HEK293 (cell line): ENCODE data around the gene ESR1.

Source experiments
- CTCF ChIA-PET: fragments of 350-600 bp; formaldehyde crosslinking; extraction: SDS; loops from one replicate; lab custom pipeline; 2021; ENCODE audit warnings: antibody characterized with exemption; lab: Yijun Ruan, JAX
- POLR2A ChIA-PET: fragments of 300-600 bp; formaldehyde crosslinking; extraction: SDS; loops from one replicate; lab custom pipeline; 2020; ENCODE audit warnings: antibody characterized with exemption, inconsistent platforms; lab: Yijun Ruan, JAX
- H3K27ac ChIP-seq: fragments of 200-500 bp; sonication (Bioruptor generic); 2 replicates; pipeline ENCODE4 v1.5.1; 2014; ENCODE audit warnings: low read depth, low read length, control low read depth, inconsistent platforms; ENCODE audit errors: extremely low read depth
- H3K36me3 ChIP-seq, 2 experiments: fragments of 200-500 bp in 1 of 2; sonication (Bioruptor generic) in 1 of 2; 1 replicate in 1 of 2; 2 replicates in 1 of 2; pipeline ENCODE4 v1.5.1; 2014 to 2017; ENCODE audit warnings: inconsistent platforms in 2 of 2, low read length in 2 of 2; ENCODE audit not compliant: control insufficient read depth in 2 of 2, insufficient read depth in 1 of 2
- H3K4me1 ChIP-seq: fragments of 200-500 bp; sonication (Bioruptor generic); 2 replicates; pipeline ENCODE4 v1.5.1; 2014; ENCODE audit warnings: mild to moderate bottlenecking, low read length, inconsistent platforms; ENCODE audit not compliant: control insufficient read depth, insufficient read depth
- H3K4me3 ChIP-seq: 2 replicates; pipeline ENCODE4 v1.5.1; 2011; ENCODE audit warnings: low read depth, mild to moderate bottlenecking, control low read depth, low read length, moderate library complexity
- H3K9me3 ChIP-seq: fragments of 200-500 bp; sonication (Bioruptor generic); 2 replicates; pipeline ENCODE4 v1.5.1; 2014; ENCODE audit warnings: low read depth, low read length, inconsistent platforms; ENCODE audit not compliant: control insufficient read depth, insufficient read depth
- AEBP2 ChIP-seq: fragments of 450-650 bp; formaldehyde crosslinking; IDR thresholded peaks from 2 replicates; pipeline ENCODE4 v1.5.1; 2016; ENCODE audit warnings: missing biosample characterization, missing genetic modification characterization, borderline replicate concordance
- KLF9 ChIP-seq: fragments of 450-650 bp; formaldehyde crosslinking; IDR thresholded peaks from 2 replicates; pipeline ENCODE4 v1.5.1; 2016; ENCODE audit warnings: missing biosample characterization, missing genetic modification characterization, low read depth
- MYNN ChIP-seq: fragments of 450-650 bp; formaldehyde crosslinking; IDR thresholded peaks from 2 replicates; pipeline ENCODE4 v1.5.1; 2016; ENCODE audit warnings: missing biosample characterization, missing genetic modification characterization, borderline replicate concordance
- PRDM4 ChIP-seq: fragments of 450-650 bp; formaldehyde crosslinking; IDR thresholded peaks from 2 replicates; pipeline ENCODE4 v1.5.1; 2017; ENCODE audit warnings: missing biosample characterization, missing genetic modification characterization
- SETDB1 ChIP-seq: IDR thresholded peaks from one replicate; pipeline ENCODE4 v1.6.1; 2017; ENCODE audit warnings: mild to moderate bottlenecking, low read length, moderate library complexity, mixed read lengths; ENCODE audit not compliant: insufficient read length
- SP7 ChIP-seq: fragments of 450-650 bp; formaldehyde crosslinking; IDR thresholded peaks from 2 replicates; pipeline ENCODE4 v1.5.1; 2016; ENCODE audit warnings: missing biosample characterization, missing genetic modification characterization
- TRIM28 ChIP-seq: IDR thresholded peaks from 2 replicates; pipeline ENCODE4 v1.6.1; 2011; ENCODE audit warnings: low read length, control low read depth, borderline replicate concordance
- ZFP41 ChIP-seq: fragments of 450-650 bp; formaldehyde crosslinking; IDR thresholded peaks from 2 replicates; pipeline ENCODE4 v1.5.1; 2016; ENCODE audit warnings: missing biosample characterization, missing genetic modification characterization, borderline replicate concordance
- ZIC2 ChIP-seq: fragments of 450-650 bp; formaldehyde crosslinking; IDR thresholded peaks from 2 replicates; pipeline ENCODE4 v1.5.1; 2016; ENCODE audit warnings: missing biosample characterization, missing genetic modification characterization
- ZNF133 ChIP-seq: fragments of 450-650 bp; formaldehyde crosslinking; IDR thresholded peaks from 2 replicates; pipeline ENCODE4 v1.5.1; 2016; ENCODE audit warnings: missing biosample characterization, missing genetic modification characterization
- ZNF16 ChIP-seq: fragments of 450-650 bp; formaldehyde crosslinking; IDR thresholded peaks from 2 replicates; pipeline ENCODE4 v1.5.1; 2016; ENCODE audit warnings: low read depth, missing biosample characterization, missing genetic modification characterization
- ZNF169 ChIP-seq: fragments of 450-650 bp; formaldehyde crosslinking; IDR thresholded peaks from 2 replicates; pipeline ENCODE4 v1.5.1; 2016; ENCODE audit warnings: missing biosample characterization, missing genetic modification characterization
- ZNF174 ChIP-seq: fragments of 450-650 bp; formaldehyde crosslinking; IDR thresholded peaks from 2 replicates; pipeline ENCODE4 v1.5.0; 2017; ENCODE audit warnings: missing biosample characterization, mild to moderate bottlenecking, missing genetic modification characterization
- ZNF184 ChIP-seq: fragments of 450-650 bp; IDR thresholded peaks from 2 replicates; pipeline ENCODE4 v1.5.1; 2018; ENCODE audit warnings: missing biosample characterization, mild to moderate bottlenecking, missing genetic modification characterization
- ZNF366 ChIP-seq: fragments of 450-650 bp; formaldehyde crosslinking; conservative IDR thresholded peaks from 2 replicates; pipeline ENCODE4 v1.5.1; 2016; ENCODE audit warnings: missing biosample characterization, missing genetic modification characterization
- ZNF391 ChIP-seq: fragments of 450-650 bp; formaldehyde crosslinking; IDR thresholded peaks from 2 replicates; pipeline ENCODE4 v1.5.1; 2016; ENCODE audit warnings: low read depth, missing biosample characterization, missing genetic modification characterization, borderline replicate concordance
- ZNF416 ChIP-seq: fragments of 450-650 bp; formaldehyde crosslinking; IDR thresholded peaks from 2 replicates; pipeline ENCODE4 v1.5.1; 2016; ENCODE audit warnings: missing biosample characterization, missing genetic modification characterization
- ZNF449 ChIP-seq: fragments of 450-650 bp; formaldehyde crosslinking; IDR thresholded peaks from 2 replicates; pipeline ENCODE4 v1.5.1; 2017; ENCODE audit warnings: missing biosample characterization, mild to moderate bottlenecking, missing genetic modification characterization, moderate library complexity
- ZNF514 ChIP-seq: fragments of 450-650 bp; formaldehyde crosslinking; IDR thresholded peaks from 2 replicates; pipeline ENCODE4 v1.5.1; 2016; ENCODE audit warnings: missing biosample characterization, missing genetic modification characterization
- ZNF521 ChIP-seq: fragments of 450-650 bp; formaldehyde crosslinking; IDR thresholded peaks from 2 replicates; pipeline ENCODE4 v1.5.1; 2017; ENCODE audit warnings: missing biosample characterization, mild to moderate bottlenecking, missing genetic modification characterization
- ZNF544 ChIP-seq: fragments of 450-650 bp; formaldehyde crosslinking; IDR thresholded peaks from 2 replicates; pipeline ENCODE4 v1.5.0; 2017; ENCODE audit warnings: missing biosample characterization, missing genetic modification characterization
- ZNF654 ChIP-seq: fragments of 450-650 bp; formaldehyde crosslinking; IDR thresholded peaks from 2 replicates; pipeline ENCODE4 v1.5.1; 2016; ENCODE audit warnings: low read depth, missing biosample characterization, missing genetic modification characterization
- ZNF843 ChIP-seq: fragments of 450-650 bp; formaldehyde crosslinking; IDR thresholded peaks from 2 replicates; pipeline ENCODE4 v1.5.1; 2016; ENCODE audit warnings: missing biosample characterization, missing genetic modification characterization
- ZSCAN18 ChIP-seq: fragments of 450-650 bp; formaldehyde crosslinking; IDR thresholded peaks from 2 replicates; pipeline ENCODE4 v1.5.1; 2016; ENCODE audit warnings: missing biosample characterization, missing genetic modification characterization

The ESR1 gene

GRCh38 chr6:152071318-152071717 lies 263.8 kb downstream of the ESR1 start:
- no peaks in the 10 kb centered on the region for H3K36me3 ChIP-seq
- peaks cover 11% of the 10 kb centered on the region for H3K4me1 ChIP-seq
- ChIA-PET CTCF (interaction anchor here (0.6 to 1.1 kb wide), 3 partner anchors 16 to 46 kb away, joined by 3 read pairs; no protein-coding TSS in a partner anchor), POLR2A (no interaction called here)
- H3K27ac ChIP-seq, result no peak overlapping the region
- TF ChIP-seq ZNF654 (no peak), ZIC2 (tag by site-specific recombination) (no peak), ZNF366 (no peak), ZNF843 (tag by site-specific recombination) (no peak), ZNF449 (tag by site-specific recombination) (no peak), ZNF514 (tag by site-specific recombination) (no peak)
- H3K9me3 ChIP-seq, result no peaks in the 10 kb centered on the region
- H3K4me3 ChIP-seq, result no peak overlapping the region

GRCh38 chr6:152071843-152072242 lies 264.4 kb downstream of the ESR1 start:
- no peaks in the 10 kb centered on the region for H3K36me3 ChIP-seq
- CTCF ChIA-PET, result interaction anchor here (0.6 kb wide), 1 partner anchor 37 kb away, joined by 3 read pairs; no protein-coding TSS in a partner anchor
- peaks cover 11% of the 10 kb centered on the region for H3K4me1 ChIP-seq
- POLR2A ChIA-PET, result no interaction called here
- H3K9me3 ChIP-seq, result no peaks in the 10 kb centered on the region
- H3K4me3 ChIP-seq, result no peak overlapping the region
- no peak overlapping the region for H3K27ac ChIP-seq
- no peak for TF ChIP-seq TRIM28
- no peak for TF ChIP-seq ZNF521 (tag by site-specific recombination)
- no peak for TF ChIP-seq SETDB1
- no peak for TF ChIP-seq ZNF544
- TF ChIP-seq MYNN (tag by site-specific recombination), result no peak
- TF ChIP-seq PRDM4 (tag by site-specific recombination), result no peak
- TF ChIP-seq ZNF391 (tag by site-specific recombination), result no peak
- no peak for TF ChIP-seq KLF9 (tag by site-specific recombination)
- no peak for TF ChIP-seq ZNF133 (tag by site-specific recombination)
- no peak for TF ChIP-seq ZNF169 (tag by site-specific recombination)
- no peak for TF ChIP-seq ZNF184 (tag by site-specific recombination)
- TF ChIP-seq SP7, result no peak
- TF ChIP-seq ZNF416 (tag by site-specific recombination), result no peak
- no peak for TF ChIP-seq ZNF174 (tag by site-specific recombination)
- no peak for TF ChIP-seq ZNF16 (tag by site-specific recombination)
- no peak for TF ChIP-seq ZSCAN18 (tag by site-specific recombination)
- TF ChIP-seq ZFP41, result no peak
- no peak for TF ChIP-seq AEBP2 (tag by site-specific recombination)
- no peak for TF ChIP-seq ZNF449 (tag by site-specific recombination)
